AG09309 (cell line): Measurements from ENCODE around the gene LGALS3BP.

Experiments
- DNase-seq: peaks from one replicate; pipeline ENCODE4 v3.0.0-alpha.2; 2010; ENCODE audit warnings: low read depth
- H3K4me3 ChIP-seq: 2 replicates; pipeline ENCODE4 v1.5.1; 2011; ENCODE audit warnings: mild to moderate bottlenecking, low read depth, low read length, moderate library complexity; ENCODE audit not compliant: control insufficient read depth
- TF ChIP-seq, protein P1 (sequence below): IDR thresholded peaks from 2 replicates; pipeline ENCODE4 v1.5.1; 2011; ENCODE audit warnings: mild to moderate bottlenecking, low read depth, low read length, inconsistent platforms; ENCODE audit not compliant: insufficient read depth, control insufficient read depth; ENCODE audit errors: missing control alignments

LGALS3BP gene

DNA sequence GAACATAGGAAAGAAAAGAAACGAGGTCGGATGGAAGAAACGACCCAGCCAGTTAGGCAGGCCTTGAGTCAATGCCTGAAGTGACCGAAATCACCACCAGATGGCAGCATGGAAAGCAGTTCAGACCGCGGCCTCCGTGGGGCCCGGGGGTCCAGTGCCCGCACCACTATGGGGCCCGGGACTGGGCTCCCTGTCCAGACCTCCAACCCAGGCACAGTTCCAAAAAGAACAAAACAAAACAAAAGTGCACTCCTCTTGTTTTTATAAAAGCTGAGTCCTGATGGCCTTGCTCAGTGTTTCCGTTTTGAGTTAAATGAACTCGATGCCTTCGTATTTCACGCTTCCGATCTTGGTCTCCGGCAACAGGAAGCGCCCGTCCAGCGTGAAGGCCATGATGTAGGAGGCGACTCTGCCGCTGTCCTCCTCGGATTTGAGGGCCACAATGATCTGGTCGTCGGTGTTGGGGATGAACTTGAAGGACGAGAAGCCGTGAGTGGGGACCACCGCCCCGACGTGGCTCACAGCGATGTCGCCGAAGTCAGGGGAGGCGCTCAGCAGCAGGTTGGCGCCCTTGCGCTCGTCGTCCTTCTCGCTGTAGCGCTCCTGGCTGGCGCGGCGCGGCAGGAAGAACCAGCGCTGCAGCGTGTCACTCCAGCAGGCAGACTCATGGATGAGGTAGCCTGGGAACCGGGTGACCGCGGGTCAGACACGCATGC lies 13.7 kb upstream of the LGALS3BP start:
- TF ChIP-seq, protein P1, sequence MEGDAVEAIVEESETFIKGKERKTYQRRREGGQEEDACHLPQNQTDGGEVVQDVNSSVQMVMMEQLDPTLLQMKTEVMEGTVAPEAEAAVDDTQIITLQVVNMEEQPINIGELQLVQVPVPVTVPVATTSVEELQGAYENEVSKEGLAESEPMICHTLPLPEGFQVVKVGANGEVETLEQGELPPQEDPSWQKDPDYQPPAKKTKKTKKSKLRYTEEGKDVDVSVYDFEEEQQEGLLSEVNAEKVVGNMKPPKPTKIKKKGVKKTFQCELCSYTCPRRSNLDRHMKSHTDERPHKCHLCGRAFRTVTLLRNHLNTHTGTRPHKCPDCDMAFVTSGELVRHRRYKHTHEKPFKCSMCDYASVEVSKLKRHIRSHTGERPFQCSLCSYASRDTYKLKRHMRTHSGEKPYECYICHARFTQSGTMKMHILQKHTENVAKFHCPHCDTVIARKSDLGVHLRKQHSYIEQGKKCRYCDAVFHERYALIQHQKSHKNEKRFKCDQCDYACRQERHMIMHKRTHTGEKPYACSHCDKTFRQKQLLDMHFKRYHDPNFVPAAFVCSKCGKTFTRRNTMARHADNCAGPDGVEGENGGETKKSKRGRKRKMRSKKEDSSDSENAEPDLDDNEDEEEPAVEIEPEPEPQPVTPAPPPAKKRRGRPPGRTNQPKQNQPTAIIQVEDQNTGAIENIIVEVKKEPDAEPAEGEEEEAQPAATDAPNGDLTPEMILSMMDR, result peak; percentile 78
- DNase-seq, result no peak
- no peak overlapping the region for H3K4me3 ChIP-seq

DNA sequence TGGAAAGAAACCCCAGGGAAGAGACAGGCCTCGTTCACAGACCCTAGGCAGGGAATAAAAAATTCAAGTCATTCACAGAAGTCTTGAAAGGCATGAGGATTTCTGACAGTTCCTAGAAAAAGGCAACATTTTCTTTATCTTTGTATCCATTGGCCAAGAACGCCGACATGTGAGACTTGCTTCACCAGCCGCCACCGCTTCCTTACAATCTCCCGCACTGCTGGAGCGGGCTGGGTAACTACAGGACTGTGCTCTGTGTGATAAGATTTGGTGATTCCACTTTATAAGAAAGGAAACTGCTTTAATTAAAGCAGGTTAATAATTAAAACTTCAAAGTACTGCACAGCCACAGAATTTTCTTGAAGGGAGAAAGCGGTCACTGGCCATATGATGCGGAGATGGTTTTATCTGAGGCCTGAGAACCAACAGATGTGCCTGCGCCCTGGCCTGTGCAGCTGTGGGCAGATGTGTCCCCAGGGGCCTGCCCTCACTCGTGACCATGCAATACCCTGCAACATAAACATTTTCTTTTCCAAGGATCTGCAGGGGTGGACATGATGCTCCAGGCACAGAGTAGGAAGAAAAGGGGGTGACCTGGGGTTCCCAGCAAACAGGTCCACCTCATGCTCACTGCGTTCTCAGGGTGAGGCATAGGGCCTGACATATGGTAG lies 13.0 kb upstream of the LGALS3BP start:
- DNase-seq, result no peak
- TF ChIP-seq, protein P1, result no peak
- no peak overlapping the region for H3K4me3 ChIP-seq

DNA sequence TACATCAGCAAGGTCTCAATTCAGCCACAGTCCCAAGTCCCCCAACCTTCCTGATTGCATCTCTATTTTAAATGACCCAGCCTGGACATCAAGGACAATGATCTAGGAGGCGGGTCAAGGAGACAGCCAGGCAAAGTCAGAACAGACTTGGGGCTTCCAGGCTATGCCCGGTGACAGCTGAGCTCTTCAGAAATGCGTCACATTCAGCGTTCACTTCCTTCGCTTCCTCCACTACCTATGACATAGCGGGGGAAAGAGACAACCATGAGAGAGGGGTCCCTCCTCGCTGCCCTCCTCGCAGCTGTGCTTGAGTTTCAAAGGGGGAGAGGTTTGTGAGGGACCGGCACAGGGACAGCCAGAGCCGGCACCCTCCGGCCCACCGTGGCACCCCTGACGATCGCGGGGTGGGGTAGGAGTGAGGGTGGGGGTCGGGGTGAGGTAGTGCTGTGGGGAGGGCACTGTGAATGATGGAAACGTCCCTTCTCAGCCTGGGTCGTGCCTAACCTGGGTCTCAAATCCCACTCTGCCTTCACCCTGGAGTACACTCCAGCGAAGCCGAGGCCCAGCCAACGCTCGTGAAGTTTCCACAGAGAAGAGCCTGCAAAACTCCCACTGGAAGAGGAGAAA lies 12.3 kb upstream of the LGALS3BP start:
- no peak for DNase-seq

DNA sequence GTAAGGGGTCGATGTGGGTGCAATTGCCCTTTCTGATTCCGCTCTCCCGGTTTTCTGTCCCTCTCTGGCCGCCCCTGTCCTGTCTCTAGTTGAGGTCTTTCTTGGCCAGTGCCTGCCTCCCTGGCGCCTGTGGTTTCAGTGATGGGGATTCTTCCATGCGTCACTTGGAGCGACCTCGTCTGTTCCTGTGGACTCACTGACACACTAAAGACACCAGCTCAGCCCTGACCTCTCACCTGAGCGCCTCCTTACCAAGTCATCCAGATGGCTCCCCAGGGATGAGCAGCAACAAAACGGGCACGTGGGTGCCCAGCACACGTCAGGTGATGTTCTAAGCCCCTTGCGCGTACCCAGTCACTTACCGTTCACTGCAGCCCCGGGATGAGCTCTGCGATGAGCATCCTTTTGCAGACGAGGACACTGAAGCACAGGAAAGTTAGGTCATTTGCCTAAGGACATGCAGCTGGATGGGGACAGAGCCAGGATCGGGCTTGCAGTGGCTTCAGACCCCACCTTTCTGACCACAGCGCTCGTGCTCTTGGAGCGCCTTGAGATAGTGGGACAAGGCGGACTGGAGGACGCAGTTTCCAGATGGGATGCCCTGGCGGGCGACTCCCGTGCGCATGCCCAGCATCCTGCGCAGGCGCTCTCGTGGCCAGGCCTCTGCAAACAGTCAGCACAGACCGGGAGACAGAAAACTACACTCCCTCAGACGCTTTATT lies 11.5 kb upstream of the LGALS3BP start:
- TF ChIP-seq, protein P1, result no peak
- no peak for DNase-seq
- no peak overlapping the region for H3K4me3 ChIP-seq

More for the DNA sequence above, 12.3 kb upstream of the LGALS3BP start:
- TF ChIP-seq, protein P1, result no peak
- H3K4me3 ChIP-seq, result no peak overlapping the region

DNA sequence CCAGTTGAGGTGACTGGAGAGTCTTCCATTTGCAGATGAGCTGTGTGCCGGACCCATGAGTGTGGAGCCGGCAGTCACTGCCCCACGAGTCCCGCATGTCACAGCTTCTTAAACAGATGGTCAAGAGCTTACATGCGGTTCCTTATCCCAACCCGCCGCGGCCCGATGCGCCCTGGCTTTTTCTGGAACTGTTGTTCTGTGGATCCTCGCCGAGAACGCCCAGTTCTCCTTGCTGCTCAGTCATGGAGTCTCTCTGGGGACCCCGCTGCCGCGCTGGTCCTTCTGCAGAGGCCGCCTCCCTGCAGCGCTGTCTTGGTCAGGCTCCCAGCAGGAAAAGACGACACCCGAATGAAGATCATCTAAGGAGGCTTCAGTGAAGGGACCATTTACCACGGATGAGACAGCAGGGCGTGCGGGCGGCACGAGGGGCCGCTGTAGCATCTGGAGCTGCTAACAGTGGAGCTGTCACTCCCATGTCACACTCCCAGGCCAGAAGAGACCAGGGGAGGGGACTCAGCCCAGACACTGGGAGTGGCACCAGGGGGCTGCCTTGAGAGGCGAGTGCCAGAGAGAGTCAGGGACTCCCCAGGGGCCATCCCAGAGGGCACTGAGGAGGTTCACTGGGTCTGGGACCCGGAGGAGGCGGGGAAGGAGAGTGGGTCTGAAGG lies 10.8 kb upstream of the LGALS3BP start:
- DNase-seq, result no peak
- TF ChIP-seq, protein P1, result no peak
- no peak overlapping the region for H3K4me3 ChIP-seq

DNA sequence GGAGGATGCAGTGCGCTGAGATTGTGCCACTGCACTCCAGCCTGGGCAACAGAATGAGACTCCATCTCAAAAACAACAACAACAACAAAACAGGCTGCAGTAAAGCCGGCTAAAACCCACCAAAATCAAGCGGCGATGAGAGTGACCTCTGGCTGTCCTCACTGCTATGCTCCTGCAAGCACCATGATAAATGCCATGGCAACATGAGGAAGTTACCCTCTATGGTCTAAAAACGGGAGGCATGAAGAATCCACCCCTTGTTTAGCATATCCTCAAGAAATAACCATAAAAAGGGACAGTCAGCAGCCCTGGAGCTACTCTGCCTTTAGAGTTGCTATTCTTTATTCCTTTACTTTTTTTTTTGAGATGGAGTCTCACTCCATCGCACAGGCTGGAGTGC lies 8.4 kb upstream of the LGALS3BP start:
- H3K4me3 ChIP-seq, result no peak overlapping the region

More for the DNA sequence above, 8.4 kb upstream of the LGALS3BP start:
- TF ChIP-seq, protein P1, result no peak
- DNase-seq, result no peak
